ENCODE results near the gene THAP5.

- TF ChIP-seq POLR2A (IDR thresholded peaks at IDR 0.05) (no peak), CTCF (IDR thresholded peaks at IDR 0.05) (no peak)
These were observed 29.5 kb upstream of the THAP5 start for GRCh38 chr7:108598914-108599580.
